ENCODE measurements around the gene ABCB8. TPM values are rescaled to one million over a fixed set of nuclear protein-coding genes. Genes with fewer than 3 reads are reported as not detected.

Gene ABCB8
- total RNA-seq, 1 donor from 2014 or later, result 28.3 TPM

GRCh38 chr7:150990416-150991186, 37.6 kb upstream of the ABCB8 start, which contains the start of gene NOS3:
Gene NOS3 (plus strand): TSS chr7:150991017. CDS start chr7:150993804, 2,787 bp downstream.
- Histone ChIP-seq H3K27me3 (ENCODE audit: low read depth) (no peaks in the 10 kb centered on the region), H3K9me3 (replicated peaks) (no peaks in the 10 kb centered on the region), H3K4me1 (peaks cover 71% of the 10 kb centered on the region), H3K4me3 (no peak within 1 kb of the TSS), H3K36me3 (no peaks in the 10 kb centered on the region), H3K27ac (replicated peaks) (peak within 1 kb of the TSS; percentile 88)
- TF ChIP-seq, protein P1, sequence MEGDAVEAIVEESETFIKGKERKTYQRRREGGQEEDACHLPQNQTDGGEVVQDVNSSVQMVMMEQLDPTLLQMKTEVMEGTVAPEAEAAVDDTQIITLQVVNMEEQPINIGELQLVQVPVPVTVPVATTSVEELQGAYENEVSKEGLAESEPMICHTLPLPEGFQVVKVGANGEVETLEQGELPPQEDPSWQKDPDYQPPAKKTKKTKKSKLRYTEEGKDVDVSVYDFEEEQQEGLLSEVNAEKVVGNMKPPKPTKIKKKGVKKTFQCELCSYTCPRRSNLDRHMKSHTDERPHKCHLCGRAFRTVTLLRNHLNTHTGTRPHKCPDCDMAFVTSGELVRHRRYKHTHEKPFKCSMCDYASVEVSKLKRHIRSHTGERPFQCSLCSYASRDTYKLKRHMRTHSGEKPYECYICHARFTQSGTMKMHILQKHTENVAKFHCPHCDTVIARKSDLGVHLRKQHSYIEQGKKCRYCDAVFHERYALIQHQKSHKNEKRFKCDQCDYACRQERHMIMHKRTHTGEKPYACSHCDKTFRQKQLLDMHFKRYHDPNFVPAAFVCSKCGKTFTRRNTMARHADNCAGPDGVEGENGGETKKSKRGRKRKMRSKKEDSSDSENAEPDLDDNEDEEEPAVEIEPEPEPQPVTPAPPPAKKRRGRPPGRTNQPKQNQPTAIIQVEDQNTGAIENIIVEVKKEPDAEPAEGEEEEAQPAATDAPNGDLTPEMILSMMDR (IDR thresholded peaks at IDR 0.05; ENCODE audit: borderline replicate concordance), result no peak
- intact Hi-C loops (cut with micrococcal nuclease), result no loop called here
- DNase-seq, result no peak

DNA sequence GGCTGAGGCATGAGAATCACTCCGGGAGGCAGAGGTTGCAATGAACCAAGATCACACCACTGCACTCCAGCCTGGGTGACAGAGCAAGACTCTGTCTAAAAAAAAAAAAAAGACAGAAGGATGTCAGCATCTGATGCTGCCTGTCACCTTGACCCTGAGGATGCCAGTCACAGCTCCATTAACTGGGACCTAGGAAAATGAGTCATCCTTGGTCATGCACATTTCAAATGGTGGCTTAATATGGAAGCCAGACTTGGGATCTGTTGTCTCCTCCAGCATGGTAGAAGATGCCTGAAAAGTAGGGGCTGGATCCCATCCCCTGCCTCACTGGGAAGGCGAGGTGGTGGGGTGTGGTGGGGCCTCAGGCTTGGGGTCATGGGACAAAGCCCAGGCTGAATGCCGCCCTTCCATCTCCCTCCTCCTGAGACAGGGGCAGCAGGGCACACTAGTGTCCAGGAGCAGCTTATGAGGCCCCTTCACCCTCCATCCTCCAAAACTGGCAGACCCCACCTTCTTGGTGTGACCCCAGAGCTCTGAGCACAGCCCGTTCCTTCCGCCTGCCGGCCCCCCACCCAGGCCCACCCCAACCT, 36.1 kb upstream of the ABCB8 start:
- no peaks in the 10 kb centered on the region for H3K36me3 ChIP-seq
- H3K4me3 ChIP-seq, result no peak overlapping the region
- peak overlapping the region; percentile 92 for H3K27ac ChIP-seq (replicated peaks)
- TF ChIP-seq, protein P1 (IDR thresholded peaks at IDR 0.05; ENCODE audit: borderline replicate concordance), result no peak
- no peaks in the 10 kb centered on the region for H3K9me3 ChIP-seq (replicated peaks)
- intact Hi-C loops (cut with micrococcal nuclease), result no loop called here
- H3K4me1 ChIP-seq, result peaks cover 71% of the 10 kb centered on the region
- DNase-seq, result no peak
- H3K27me3 ChIP-seq (ENCODE audit: low read depth), result no peaks in the 10 kb centered on the region

DNA sequence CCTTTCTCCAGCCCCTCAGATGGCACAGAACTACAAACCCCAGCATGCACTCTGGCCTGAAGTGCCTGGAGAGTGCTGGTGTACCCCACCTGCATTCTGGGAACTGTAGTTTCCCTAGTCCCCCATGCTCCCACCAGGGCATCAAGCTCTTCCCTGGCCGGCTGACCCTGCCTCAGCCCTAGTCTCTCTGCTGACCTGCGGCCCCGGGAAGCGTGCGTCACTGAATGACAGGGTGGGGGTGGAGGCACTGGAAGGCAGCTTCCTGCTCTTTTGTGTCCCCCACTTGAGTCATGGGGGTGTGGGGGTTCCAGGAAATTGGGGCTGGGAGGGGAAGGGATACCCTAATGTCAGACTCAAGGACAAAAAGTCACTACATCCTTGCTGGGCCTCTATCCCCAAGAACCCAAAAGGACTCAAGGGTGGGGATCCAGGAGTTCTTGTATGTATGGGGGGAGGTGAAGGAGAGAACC, 35.4 kb upstream of the ABCB8 start:
- H3K27me3 ChIP-seq (ENCODE audit: low read depth), result no peaks in the 10 kb centered on the region
- H3K4me1 ChIP-seq, result peaks cover 71% of the 10 kb centered on the region
- H3K36me3 ChIP-seq, result no peaks in the 10 kb centered on the region
- TF ChIP-seq, protein P1 (IDR thresholded peaks at IDR 0.05; ENCODE audit: borderline replicate concordance), result no peak
- DNase-seq, result peak; percentile 43
- intact Hi-C loops (cut with micrococcal nuclease), result no loop called here
- H3K27ac ChIP-seq (replicated peaks), result peak overlapping the region; percentile 92
- H3K9me3 ChIP-seq (replicated peaks), result no peaks in the 10 kb centered on the region
- H3K4me3 ChIP-seq, result peak overlapping the region; percentile 69

DNA sequence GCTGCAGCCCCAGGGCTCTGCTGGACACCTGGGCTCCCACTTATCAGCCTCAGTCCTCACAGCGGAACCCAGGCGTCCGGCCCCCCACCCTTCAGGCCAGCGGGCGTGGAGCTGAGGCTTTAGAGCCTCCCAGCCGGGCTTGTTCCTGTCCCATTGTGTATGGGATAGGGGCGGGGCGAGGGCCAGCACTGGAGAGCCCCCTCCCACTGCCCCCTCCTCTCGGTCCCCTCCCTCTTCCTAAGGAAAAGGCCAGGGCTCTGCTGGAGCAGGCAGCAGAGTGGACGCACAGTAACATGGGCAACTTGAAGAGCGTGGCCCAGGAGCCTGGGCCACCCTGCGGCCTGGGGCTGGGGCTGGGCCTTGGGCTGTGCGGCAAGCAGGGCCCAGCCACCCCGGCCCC, 34.7 kb upstream of the ABCB8 start:
- Histone ChIP-seq H3K9me3 (replicated peaks) (no peaks in the 10 kb centered on the region), H3K4me3 (peak overlapping the region; percentile 69), H3K27ac (replicated peaks) (peak overlapping the region; percentile 92), H3K27me3 (ENCODE audit: low read depth) (no peaks in the 10 kb centered on the region), H3K4me1 (peaks cover 66% of the 10 kb centered on the region), H3K36me3 (no peaks in the 10 kb centered on the region)
- intact Hi-C loops (cut with micrococcal nuclease), result no loop called here
- TF ChIP-seq, protein P1 (IDR thresholded peaks at IDR 0.05; ENCODE audit: borderline replicate concordance), result no peak
- peak; percentile 79 for DNase-seq

GRCh38 chr7:150994141-150994837, 34.0 kb upstream of the ABCB8 start:
- intact Hi-C loops (cut with micrococcal nuclease), result no loop called here
- TF ChIP-seq, protein P1 (IDR thresholded peaks at IDR 0.05; ENCODE audit: borderline replicate concordance), result peak; percentile 6
- Histone ChIP-seq H3K4me3 (peak overlapping the region; percentile 69), H3K4me1 (peaks cover 58% of the 10 kb centered on the region), H3K9me3 (replicated peaks) (no peaks in the 10 kb centered on the region), H3K27me3 (ENCODE audit: low read depth) (no peaks in the 10 kb centered on the region), H3K27ac (replicated peaks) (peak overlapping the region; percentile 92), H3K36me3 (no peaks in the 10 kb centered on the region)
- peak; percentile 73 for DNase-seq

Measured in left ventricle myocardium inferior (tissue), 1 donor.